Duodenal mucosa (tissue), 2 donors: ENCODE results near the gene NRIP3.
"Not testable (repeated sequence)": the region's sequence is repeated elsewhere in the genome, so short reads cannot be mapped to it uniquely, and the experiment has no call there.

ENCODE experiments used
- H3K27ac ChIP-seq: one replicate; pipeline ENCODE4 v1.7.0; 2013; ENCODE audit warnings: low read depth, low read length
- H3K27me3 ChIP-seq, 2 donors: one replicate each; pipeline ENCODE4 v1.7.0; 2013; ENCODE audit warnings: low read length in 2 of 2, control low read depth in 1 of 2; ENCODE audit not compliant: insufficient read depth in 2 of 2, control insufficient read depth in 1 of 2
- H3K36me3 ChIP-seq, 2 donors: one replicate each; pipeline ENCODE4 v1.7.0; 2013; ENCODE audit warnings: low read length in 2 of 2, control low read depth in 1 of 2; ENCODE audit not compliant: insufficient read depth in 2 of 2, control insufficient read depth in 1 of 2
- H3K4me1 ChIP-seq, 2 donors: one replicate each; pipeline ENCODE4 v1.7.0; 2013; ENCODE audit warnings: low read length in 2 of 2, control low read depth in 1 of 2; ENCODE audit not compliant: insufficient read depth in 2 of 2, control insufficient read depth in 1 of 2
- H3K4me3 ChIP-seq, 2 donors: one replicate each; pipeline ENCODE4 v1.7.0; 2013; ENCODE audit warnings: low read length in 2 of 2, low read depth in 1 of 2
- H3K9ac ChIP-seq, 2 donors: one replicate each; pipeline ENCODE4 v1.7.0; 2013; ENCODE audit warnings: low read length in 2 of 2, low read depth in 1 of 2
- H3K9me3 ChIP-seq, 2 donors: one replicate each; pipeline ENCODE4 v1.7.0; 2013; ENCODE audit warnings: low read length in 2 of 2, control low read depth in 1 of 2; ENCODE audit not compliant: control insufficient read depth in 1 of 2

NRIP3 gene

DNA sequence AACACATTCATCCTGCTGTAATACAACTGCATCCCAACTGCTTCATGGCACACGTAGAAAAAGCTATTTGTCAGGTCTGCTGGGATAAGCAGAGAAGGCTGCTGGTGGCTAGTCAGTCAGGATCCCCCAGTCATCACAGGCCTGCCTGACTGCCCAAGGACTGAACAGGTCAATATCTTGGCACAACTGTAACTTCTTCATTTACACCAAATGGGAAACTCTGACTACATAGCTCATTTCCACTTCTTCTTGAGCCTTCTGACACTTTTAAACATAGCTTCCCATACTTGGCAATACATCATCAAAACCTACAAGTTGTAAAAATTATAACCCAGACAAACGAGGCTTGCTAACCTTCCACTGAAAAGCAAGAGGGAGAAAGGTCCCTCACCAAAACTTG is 42.4 kb downstream of the NRIP3 start:
- Histone ChIP-seq H3K9ac (no peak overlapping the region), H3K4me3 (no peak overlapping the region), H3K9me3 (no peaks in the 10 kb centered on the region), H3K4me1 (peaks cover 32% of the 10 kb centered on the region in 2 donors), H3K36me3 (peaks cover 4 to 5% of the 10 kb centered on the region in 2 donors), H3K27ac (no peak overlapping the region), H3K27me3 (no peaks in the 10 kb centered on the region)

DNA sequence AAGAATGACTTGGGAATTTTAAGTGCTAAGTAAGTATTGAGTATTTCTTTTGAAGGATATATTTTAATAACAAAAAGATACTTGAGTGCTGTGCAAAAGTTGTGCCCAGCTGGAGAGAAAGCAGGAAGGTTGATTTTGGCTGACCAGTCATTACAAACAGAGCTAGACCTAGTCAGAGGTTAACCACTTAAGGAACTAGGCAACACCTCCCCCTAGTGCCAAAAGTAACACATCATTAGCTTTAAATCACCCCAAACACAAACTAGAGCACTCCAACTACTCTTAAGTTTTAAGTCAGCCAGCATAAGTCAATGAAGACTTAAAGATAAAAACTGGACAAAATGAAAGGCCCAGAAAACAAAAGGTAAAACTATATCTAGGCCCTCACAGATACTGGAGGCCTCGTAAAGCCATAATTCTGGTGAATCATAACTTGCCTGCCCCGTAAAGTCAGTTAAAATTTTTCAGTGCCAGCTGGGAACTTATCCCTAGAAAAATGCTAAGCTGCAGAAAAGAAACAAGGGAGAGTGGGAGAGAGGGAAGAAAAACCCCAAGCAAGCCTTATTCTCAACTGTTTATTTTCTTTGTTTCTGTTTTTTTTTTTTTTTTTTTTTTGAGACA is 44.1 kb downstream of the NRIP3 start:
- Histone ChIP-seq H3K27ac (no peak overlapping the region), H3K4me1 (peaks cover 26 to 28% of the 10 kb centered on the region in 2 donors), H3K9me3 (no peaks in the 10 kb centered on the region), H3K36me3 (peaks cover 9 to 17% of the 10 kb centered on the region in 2 donors), H3K4me3 (peak overlapping the region in 1 of 2 donors; percentile 19), H3K27me3 (no peaks in the 10 kb centered on the region), H3K9ac (peak overlapping the region in 1 of 2 donors; percentile 53)

DNA sequence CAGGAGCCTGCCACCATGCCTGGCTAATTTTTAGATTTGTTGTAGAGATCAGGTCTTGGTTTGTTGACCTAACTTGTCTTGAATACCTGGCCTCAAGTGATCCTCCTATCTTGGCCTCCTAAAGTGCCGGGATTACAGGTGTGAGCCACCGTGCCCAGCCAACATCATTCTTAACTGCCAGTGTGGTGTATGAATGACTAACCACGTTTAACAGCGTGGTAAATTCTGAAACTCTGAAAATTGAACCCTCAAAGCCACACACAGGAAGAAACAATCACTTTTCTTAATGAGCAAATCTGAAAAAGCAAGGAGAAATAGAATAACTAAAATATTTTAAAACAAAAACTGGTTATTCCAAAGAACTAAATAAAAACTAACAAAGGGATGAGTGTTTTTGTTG is 46.9 kb downstream of the NRIP3 start:
- peaks cover 12 to 30% of the 10 kb centered on the region in 2 donors for H3K36me3 ChIP-seq
- no peak overlapping the region for H3K4me3 ChIP-seq
- no peak overlapping the region for H3K9ac ChIP-seq
- no peaks in the 10 kb centered on the region for H3K9me3 ChIP-seq
- no peaks in the 10 kb centered on the region for H3K27me3 ChIP-seq
- no peak overlapping the region for H3K27ac ChIP-seq
- peaks cover 12% of the 10 kb centered on the region in 2 donors for H3K4me1 ChIP-seq

DNA sequence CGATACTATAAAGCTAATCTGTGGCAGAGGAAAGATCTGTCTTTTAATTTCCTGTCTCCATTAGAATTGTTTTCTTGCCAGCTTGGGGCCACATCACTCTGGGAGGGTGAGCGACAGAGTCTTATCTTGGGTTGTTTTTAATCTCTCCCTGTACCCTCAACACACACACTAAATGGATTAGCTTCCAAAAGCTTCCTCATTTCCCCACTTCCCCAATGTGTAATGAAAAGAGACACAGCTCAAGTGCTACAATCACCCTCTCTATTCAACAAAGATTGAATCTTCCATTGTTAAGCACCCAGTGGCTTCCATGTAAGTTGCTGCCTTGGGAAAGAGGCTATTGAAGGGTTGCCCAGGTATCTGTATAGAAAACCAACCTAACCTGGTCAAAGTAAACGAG is 54.9 kb downstream of the NRIP3 start:
- H3K36me3 ChIP-seq: peaks cover 30 to 43% of the 10 kb centered on the region in 2 donors
- H3K4me1 ChIP-seq: no peaks in the 10 kb centered on the region
- H3K27me3 ChIP-seq: no peaks in the 10 kb centered on the region
- H3K9me3 ChIP-seq: no peaks in the 10 kb centered on the region
- H3K4me3 ChIP-seq: no peak overlapping the region
- no peak overlapping the region for H3K27ac ChIP-seq
- no peak overlapping the region for H3K9ac ChIP-seq

DNA sequence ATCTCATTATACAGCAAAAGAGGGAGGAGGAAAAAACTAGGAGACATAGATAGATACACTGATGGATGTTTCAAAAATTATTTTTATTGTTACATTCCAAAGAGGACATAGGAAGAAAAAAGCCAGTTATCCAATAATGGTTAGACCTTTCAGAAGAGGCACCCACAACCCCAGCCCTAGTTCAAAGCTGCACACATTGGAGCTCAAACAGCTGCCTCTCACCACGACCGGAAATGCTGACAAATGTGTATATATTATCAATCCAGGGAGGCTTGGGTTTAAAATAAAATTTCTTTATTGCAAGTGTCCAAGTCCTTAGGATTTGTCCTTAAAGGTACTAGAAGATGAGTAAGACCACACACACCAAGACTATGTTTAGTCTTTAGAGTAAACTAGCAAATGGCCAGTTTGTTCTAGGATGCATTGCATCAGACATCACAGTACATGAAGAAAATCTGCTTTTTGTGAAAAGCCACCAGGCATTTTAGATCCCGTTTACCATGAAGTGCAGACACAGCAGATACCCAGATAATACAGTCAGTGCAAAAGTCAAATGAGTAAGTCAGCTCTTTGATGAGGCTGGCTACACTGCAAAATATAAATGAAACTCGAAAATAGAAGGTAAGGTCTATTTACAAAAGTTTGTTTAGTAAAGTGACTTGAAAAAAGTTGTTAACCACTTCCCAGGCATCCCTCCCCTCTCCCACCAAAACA is 56.4 kb downstream of the NRIP3 start:
- no peaks in the 10 kb centered on the region for H3K9me3 ChIP-seq
- no peak overlapping the region for H3K9ac ChIP-seq
- H3K27me3 ChIP-seq: no peaks in the 10 kb centered on the region
- no peaks in the 10 kb centered on the region for H3K4me1 ChIP-seq
- H3K27ac ChIP-seq: no peak overlapping the region
- peaks cover 26 to 35% of the 10 kb centered on the region in 2 donors for H3K36me3 ChIP-seq
- no peak overlapping the region for H3K4me3 ChIP-seq

DNA sequence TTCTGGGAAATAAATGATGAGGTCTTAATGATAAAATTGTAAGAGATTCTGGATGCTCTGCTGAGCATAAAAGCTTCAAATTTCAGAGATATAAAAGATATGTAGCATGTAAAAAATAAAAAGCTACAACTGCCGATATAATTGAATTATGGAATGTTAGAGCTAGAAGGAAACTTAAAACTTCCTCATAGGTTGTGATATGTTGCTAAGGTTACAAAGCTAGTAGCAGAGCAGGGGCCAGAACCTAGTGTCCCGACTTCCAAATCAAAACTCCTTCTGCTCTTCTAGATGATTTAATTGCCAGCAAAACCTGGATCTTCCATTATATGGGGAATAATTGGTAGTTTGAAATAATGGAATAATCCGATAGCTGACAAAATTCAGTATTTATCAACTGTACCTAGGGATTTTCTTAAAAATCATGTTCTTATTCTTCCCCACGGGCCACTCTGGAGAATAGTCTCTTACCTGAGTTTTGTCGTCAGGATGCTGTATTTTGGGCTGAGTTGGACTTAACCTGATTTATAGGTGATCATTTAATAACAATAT is 61.2 kb downstream of the NRIP3 start, which contains the start of gene ASCL3:
Gene ASCL3, minus strand, starts transcription at position 499 of the 549 bp plus-strand sequence. CDS start 4,855 bp downstream, outside the sequence.
- H3K4me1 ChIP-seq: no peaks in the 10 kb centered on the region
- H3K9me3 ChIP-seq: no peaks in the 10 kb centered on the region
- no peak within 1 kb of the TSS for H3K9ac ChIP-seq
- H3K27ac ChIP-seq: no peak within 1 kb of the TSS
- H3K4me3 ChIP-seq: no peak within 1 kb of the TSS
- no peaks in the 10 kb centered on the region for H3K27me3 ChIP-seq
- H3K36me3 ChIP-seq: peaks cover 5 to 6% of the 10 kb centered on the region in 2 donors

DNA sequence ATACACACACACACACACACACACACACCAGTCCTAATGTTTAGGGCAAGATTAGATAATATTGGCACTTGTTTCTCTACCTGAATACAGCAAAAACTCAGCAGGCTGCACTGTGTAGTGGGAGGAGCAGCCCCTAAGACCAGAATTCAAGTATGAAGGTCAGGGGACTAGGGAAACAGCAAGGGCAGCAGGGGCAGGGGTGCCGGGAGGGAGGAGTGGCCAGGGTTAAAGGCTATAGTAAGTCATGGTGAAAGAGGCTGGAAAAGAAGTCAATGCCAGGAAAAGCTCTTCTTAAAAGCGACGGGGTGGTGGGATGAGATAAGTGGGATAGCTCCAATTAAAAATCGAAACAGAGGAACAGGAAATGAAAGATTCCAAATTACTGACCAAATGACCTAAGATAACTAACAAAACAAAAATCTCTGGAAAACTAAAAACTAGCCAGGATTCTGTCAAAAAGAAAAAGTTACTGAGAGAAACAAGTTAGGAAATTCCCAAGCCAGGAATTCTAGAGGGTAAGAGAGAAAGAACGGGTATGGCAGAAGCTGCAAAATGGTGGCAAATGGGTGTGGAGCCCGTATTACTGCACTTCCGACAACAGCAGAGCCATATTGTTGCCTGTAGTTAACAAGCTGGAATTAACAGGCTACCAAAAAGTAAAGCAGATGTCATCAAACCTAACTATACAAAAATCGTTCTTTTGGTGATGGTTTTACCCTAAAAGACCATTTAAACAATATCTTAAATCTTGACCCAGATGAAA is 62.3 kb downstream of the NRIP3 start:
- Histone ChIP-seq H3K4me3 (no peak overlapping the region), H3K27me3 (no peaks in the 10 kb centered on the region), H3K36me3 (no peaks in the 10 kb centered on the region), H3K9ac (no peak overlapping the region), H3K9me3 (no peaks in the 10 kb centered on the region), H3K4me1 (no peaks in the 10 kb centered on the region), H3K27ac (no peak overlapping the region)

DNA sequence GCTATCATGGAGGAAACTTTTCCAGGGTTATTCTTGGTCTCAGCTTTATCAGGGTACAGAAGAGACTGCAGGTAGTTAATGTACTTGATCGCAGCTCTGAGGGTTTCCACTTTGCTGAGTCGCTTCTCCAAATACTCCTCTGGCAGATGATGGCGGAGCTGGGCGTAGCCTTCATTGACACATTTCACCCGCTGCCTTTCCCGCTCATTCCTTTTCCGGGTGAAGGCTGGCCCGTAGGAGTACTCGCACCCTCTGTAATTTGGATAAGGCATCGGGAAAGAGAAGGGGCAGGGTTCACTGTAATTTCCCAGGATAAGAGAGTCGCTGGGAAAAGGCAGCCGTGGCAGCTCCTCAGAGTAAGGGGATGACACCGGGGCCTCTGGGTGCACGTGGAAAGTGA is 66.1 kb downstream of the NRIP3 start:
- Histone ChIP-seq H3K4me1 (no peaks in the 10 kb centered on the region), H3K36me3 (no peaks in the 10 kb centered on the region), H3K9ac (no peak overlapping the region), H3K27me3 (no peaks in the 10 kb centered on the region), H3K4me3 (no peak overlapping the region), H3K27ac (no peak overlapping the region), H3K9me3 (no peaks in the 10 kb centered on the region)

DNA sequence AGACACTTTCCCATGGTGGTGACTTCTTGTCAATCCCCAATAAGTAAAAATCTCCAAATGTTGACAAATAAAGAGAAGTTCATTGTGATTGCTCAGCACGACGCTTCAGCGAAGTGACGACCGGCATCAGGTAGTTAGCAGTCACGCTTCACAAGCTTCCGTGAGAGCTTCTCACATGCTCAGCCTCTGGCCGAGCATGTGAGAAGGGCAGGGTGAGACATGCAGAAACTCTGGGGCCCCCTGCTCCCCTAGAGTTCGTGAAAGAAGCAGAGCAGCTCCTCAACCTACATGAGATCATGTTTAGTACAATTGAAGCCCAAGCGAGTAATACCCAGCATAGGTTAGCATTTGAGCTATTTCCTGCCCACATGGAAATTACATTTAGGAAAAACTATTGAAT is 66.6 kb downstream of the NRIP3 start:
- Histone ChIP-seq H3K36me3 (no peaks in the 10 kb centered on the region), H3K4me3 (no peak overlapping the region), H3K9me3 (no peaks in the 10 kb centered on the region), H3K27me3 (no peaks in the 10 kb centered on the region), H3K4me1 (no peaks in the 10 kb centered on the region), H3K9ac (no peak overlapping the region), H3K27ac (no peak overlapping the region)

DNA sequence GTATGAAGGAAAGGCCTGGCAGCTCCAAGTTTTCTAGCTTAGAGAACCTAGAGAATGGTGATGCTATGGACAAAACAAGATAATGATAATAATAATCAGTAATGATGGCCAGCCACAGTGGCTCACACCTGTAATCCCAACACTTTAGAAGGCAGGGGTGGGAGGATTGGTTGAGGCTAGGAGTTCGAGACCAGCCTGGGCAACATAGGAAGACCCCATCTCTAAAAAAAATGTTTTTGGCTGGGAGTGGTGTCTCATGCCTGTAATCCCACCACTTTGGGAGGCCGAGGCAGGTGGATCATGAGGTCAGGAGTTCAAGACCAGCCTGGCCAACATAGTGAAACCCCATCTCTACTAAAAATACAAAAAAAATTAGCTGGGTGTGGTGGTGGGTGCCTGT is 68.0 kb downstream of the NRIP3 start:
- not testable (repeated sequence) for H3K36me3 ChIP-seq, H3K4me3 ChIP-seq, H3K27me3 ChIP-seq, H3K27ac ChIP-seq, H3K9ac ChIP-seq, H3K9me3 ChIP-seq, H3K4me1 ChIP-seq
